Subcutaneous abdominal adipose tissue (tissue), 5 donors: ENCODE measurements around the gene BICC1.

Experiments used
- H3K27ac ChIP-seq: one replicate; pipeline ENCODE4 v1.7.0; 2013; ENCODE audit warnings: low read depth, mild to moderate bottlenecking, inconsistent platforms, low read length, moderate library complexity
- H3K27me3 ChIP-seq, 5 donors: one replicate each; pipeline ENCODE4 v1.7.0; 2013; ENCODE audit warnings: low read length in 5 of 5, inconsistent platforms in 1 of 5; ENCODE audit not compliant: control insufficient read depth in 5 of 5, insufficient read depth in 4 of 5
- H3K36me3 ChIP-seq, 5 donors: one replicate each; pipeline ENCODE4 v1.7.0; 2013; ENCODE audit warnings: low read length in 5 of 5; ENCODE audit not compliant: control insufficient read depth in 5 of 5, insufficient read depth in 5 of 5
- H3K4me1 ChIP-seq, 5 donors: one replicate each; pipeline ENCODE4 v1.7.0; 2013; ENCODE audit warnings: low read length in 5 of 5, mild to moderate bottlenecking in 3 of 5, moderate library complexity in 1 of 5; ENCODE audit not compliant: control insufficient read depth in 5 of 5, insufficient read depth in 5 of 5
- H3K4me3 ChIP-seq, 5 donors: one replicate each; pipeline ENCODE4 v1.7.0; 2013; ENCODE audit warnings: low read length in 5 of 5, low read depth in 1 of 5
- H3K9ac ChIP-seq, 5 donors: one replicate each; pipeline ENCODE4 v1.7.0; 2013; ENCODE audit warnings: low read length in 5 of 5, mild to moderate bottlenecking in 4 of 5, moderate library complexity in 3 of 5
- H3K9me3 ChIP-seq, 5 donors: one replicate each; pipeline ENCODE4 v1.7.0; 2013; ENCODE audit warnings: low read length in 5 of 5; ENCODE audit not compliant: control insufficient read depth in 5 of 5
- donor health status: healthy.
- donor health status: healthy.
- donor health status: healthy.
- donor health status: healthy.
- donor health status: healthy.

BICC1 gene

GRCh38 chr10:58618158-58618676 lies 105.5 kb downstream of the BICC1 start:
- Histone ChIP-seq H3K9me3 (no peaks in the 10 kb centered on the region), H3K4me3 (no peak overlapping the region), H3K27me3 (no peaks in the 10 kb centered on the region), H3K9ac (no peak overlapping the region), H3K4me1 (no peaks in the 10 kb centered on the region), H3K27ac (no peak overlapping the region), H3K36me3 (no peaks in the 10 kb centered on the region)

- Histone ChIP-seq H3K9ac (no peak overlapping the region), H3K27ac (no peak overlapping the region)
Measured at GRCh38 chr10:58621379-58622077, 108.9 kb downstream of the BICC1 start.

GRCh38 chr10:58622246-58622645 lies 109.6 kb downstream of the BICC1 start:
- no peaks in the 10 kb centered on the region for H3K36me3 ChIP-seq
- no peak overlapping the region for H3K9ac ChIP-seq
- H3K4me1 ChIP-seq, result no peaks in the 10 kb centered on the region
- H3K4me3 ChIP-seq, result no peak overlapping the region
- H3K27me3 ChIP-seq, result no peaks in the 10 kb centered on the region
- no peaks in the 10 kb centered on the region for H3K9me3 ChIP-seq
- H3K27ac ChIP-seq, result no peak overlapping the region

More at GRCh38 chr10:58621379-58622077, 108.9 kb downstream of the BICC1 start:
- no peaks in the 10 kb centered on the region for H3K9me3 ChIP-seq
- H3K4me3 ChIP-seq, result no peak overlapping the region
- no peaks in the 10 kb centered on the region for H3K27me3 ChIP-seq
- no peaks in the 10 kb centered on the region for H3K4me1 ChIP-seq
- no peaks in the 10 kb centered on the region for H3K36me3 ChIP-seq

GRCh38 chr10:58625070-58625469 lies 112.4 kb downstream of the BICC1 start:
- Histone ChIP-seq H3K27me3 (no peaks in the 10 kb centered on the region), H3K9ac (no peak overlapping the region), H3K36me3 (no peaks in the 10 kb centered on the region), H3K27ac (no peak overlapping the region), H3K9me3 (no peaks in the 10 kb centered on the region), H3K4me1 (no peaks in the 10 kb centered on the region), H3K4me3 (no peak overlapping the region)

GRCh38 chr10:58627392-58627791 lies 114.7 kb downstream of the BICC1 start:
- no peak overlapping the region for H3K4me3 ChIP-seq
- H3K36me3 ChIP-seq, result no peaks in the 10 kb centered on the region
- H3K9ac ChIP-seq, result no peak overlapping the region
- peaks cover 0 to 2% (median 0%) of the 10 kb centered on the region in 5 donors for H3K4me1 ChIP-seq
- H3K9me3 ChIP-seq, result no peaks in the 10 kb centered on the region
- no peaks in the 10 kb centered on the region for H3K27me3 ChIP-seq
- H3K27ac ChIP-seq, result no peak overlapping the region

- no peak overlapping the region for H3K9ac ChIP-seq
- H3K9me3 ChIP-seq, result no peaks in the 10 kb centered on the region
- H3K4me3 ChIP-seq, result no peak overlapping the region
- H3K36me3 ChIP-seq, result no peaks in the 10 kb centered on the region
- H3K27ac ChIP-seq, result no peak overlapping the region
- H3K4me1 ChIP-seq, result peaks cover 0 to 2% (median 0%) of the 10 kb centered on the region in 5 donors
- no peaks in the 10 kb centered on the region for H3K27me3 ChIP-seq
Measured at GRCh38 chr10:58631715-58632114, 119.0 kb downstream of the BICC1 start.

- H3K4me1 ChIP-seq, result peaks cover 0 to 2% (median 0%) of the 10 kb centered on the region in 5 donors
- no peaks in the 10 kb centered on the region for H3K27me3 ChIP-seq
- no peaks in the 10 kb centered on the region for H3K9me3 ChIP-seq
- no peak overlapping the region for H3K4me3 ChIP-seq
- H3K9ac ChIP-seq, result no peak overlapping the region
- no peak overlapping the region for H3K27ac ChIP-seq
- no peaks in the 10 kb centered on the region for H3K36me3 ChIP-seq
Measured at GRCh38 chr10:58632216-58632615, 119.5 kb downstream of the BICC1 start.

GRCh38 chr10:58637352-58637751 lies 124.7 kb downstream of the BICC1 start:
- no peak overlapping the region for H3K9ac ChIP-seq
- H3K4me1 ChIP-seq, result peaks cover 0 to 6% (median 4%) of the 10 kb centered on the region in 5 donors
- no peaks in the 10 kb centered on the region for H3K36me3 ChIP-seq
- no peaks in the 10 kb centered on the region for H3K9me3 ChIP-seq
- no peak overlapping the region for H3K27ac ChIP-seq
- no peaks in the 10 kb centered on the region for H3K27me3 ChIP-seq
- H3K4me3 ChIP-seq, result no peak overlapping the region

GRCh38 chr10:58638388-58638787 lies 125.7 kb downstream of the BICC1 start:
- Histone ChIP-seq H3K27me3 (no peaks in the 10 kb centered on the region), H3K4me1 (peaks cover 0 to 6% (median 4%) of the 10 kb centered on the region in 5 donors), H3K4me3 (no peak overlapping the region), H3K9me3 (no peaks in the 10 kb centered on the region), H3K36me3 (no peaks in the 10 kb centered on the region), H3K9ac (no peak overlapping the region), H3K27ac (no peak overlapping the region)

- peaks cover 0 to 13% (median 7%) of the 10 kb centered on the region in 5 donors for H3K4me1 ChIP-seq
- no peak overlapping the region for H3K27ac ChIP-seq
- no peaks in the 10 kb centered on the region for H3K9me3 ChIP-seq
Measured at GRCh38 chr10:58641095-58641531, 128.4 kb downstream of the BICC1 start.

More at GRCh38 chr10:58641095-58641531, 128.4 kb downstream of the BICC1 start:
- Histone ChIP-seq H3K27me3 (no peaks in the 10 kb centered on the region), H3K9ac (no peak overlapping the region), H3K4me3 (no peak overlapping the region), H3K36me3 (no peaks in the 10 kb centered on the region)
